Embryonic facial prominence (tissue), 1 donor: Measurements from ENCODE around the gene GRIP1.
"Not testable (repeated sequence)": the region's sequence is repeated elsewhere in the genome, so short reads cannot be mapped to it uniquely, and the experiment has no call there.

Experiments used
- DNase-seq: peaks from one replicate; pipeline ENCODE4 v3.0.0-alpha.2; 2016; ENCODE audit errors: extremely low spot score

GRIP1 gene

GRCh38 chr12:66323017-66323416 is 355.9 kb downstream of the GRIP1 start:
- no peak for DNase-seq

- DNase-seq = no peak
These were observed 357.4 kb downstream of the GRIP1 start for GRCh38 chr12:66321435-66321834.

DNA sequence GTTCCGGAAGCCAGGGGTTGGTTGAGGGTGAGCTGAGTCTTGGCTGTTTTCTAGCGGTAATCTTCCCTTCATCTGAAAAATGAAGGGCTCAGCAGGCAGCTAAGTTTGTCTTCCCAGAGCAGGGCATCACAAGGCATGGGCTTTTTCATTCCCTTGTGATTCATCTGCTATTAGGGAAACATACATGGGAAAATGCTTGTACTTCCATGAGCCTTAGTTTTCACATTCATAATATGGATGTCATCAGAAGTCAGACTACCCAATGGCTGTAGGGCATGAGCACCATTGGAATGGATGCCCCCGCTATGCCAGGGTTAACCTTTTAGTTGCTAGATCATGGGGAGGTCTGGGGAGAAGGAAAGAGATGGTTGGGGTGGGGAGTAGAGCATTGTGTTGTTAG is 357.9 kb downstream of the GRIP1 start:
- no peak for DNase-seq

DNA sequence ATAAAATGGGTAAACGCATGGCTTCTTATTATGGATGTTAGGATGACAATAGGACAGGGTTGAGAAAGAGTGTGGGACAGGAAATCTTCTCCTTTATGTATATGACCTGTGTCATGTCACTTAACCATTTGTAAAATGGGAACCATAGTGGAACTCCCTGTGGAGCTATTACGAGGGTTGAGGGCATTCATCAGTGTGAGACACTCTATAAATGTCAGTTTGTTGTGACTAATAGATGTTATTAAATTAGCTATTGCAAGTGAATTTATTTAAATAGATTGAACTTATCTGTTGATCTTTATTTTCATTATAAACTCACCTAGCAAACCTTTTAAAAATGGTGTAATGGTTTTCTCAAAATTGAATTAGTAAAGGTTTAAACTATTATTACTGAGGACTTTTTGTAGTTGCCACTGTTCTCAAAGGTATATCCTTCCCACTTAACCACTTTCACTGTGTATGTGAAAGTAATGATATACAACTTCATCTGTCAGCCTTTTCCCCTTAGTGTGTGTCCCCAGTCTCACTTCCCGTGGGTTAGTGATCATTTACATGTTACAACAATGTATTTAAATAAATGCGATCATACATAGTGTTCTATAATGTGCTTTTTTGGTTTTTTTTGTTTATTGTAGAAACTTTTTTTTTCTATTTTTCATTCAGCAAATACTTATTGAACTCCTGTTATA is 359.5 kb downstream of the GRIP1 start:
- no peak for DNase-seq

GRCh38 chr12:66314278-66314677 is 364.6 kb downstream of the GRIP1 start:
- DNase-seq = no peak

- no peak for DNase-seq
These were observed 366.7 kb downstream of the GRIP1 start for GRCh38 chr12:66312189-66312588.

DNA sequence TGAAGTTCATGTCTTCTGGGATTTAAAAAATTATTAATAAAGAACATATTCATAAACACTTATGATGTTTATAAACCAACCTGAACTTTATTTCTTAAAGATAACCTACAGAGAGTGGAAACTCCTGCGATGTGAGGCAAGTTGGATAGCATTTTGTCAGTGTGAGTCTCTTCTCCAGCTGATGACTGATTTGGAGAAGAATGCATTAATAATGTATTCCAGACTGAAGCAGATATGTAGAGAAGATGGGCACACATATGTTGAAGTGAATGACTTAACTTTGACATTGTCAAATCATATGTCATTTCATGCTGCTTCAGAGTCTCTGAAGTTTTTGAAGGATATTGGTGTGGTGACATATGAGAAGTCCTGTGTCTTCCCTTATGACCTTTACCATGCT is 369.3 kb downstream of the GRIP1 start:
- DNase-seq = no peak

DNA sequence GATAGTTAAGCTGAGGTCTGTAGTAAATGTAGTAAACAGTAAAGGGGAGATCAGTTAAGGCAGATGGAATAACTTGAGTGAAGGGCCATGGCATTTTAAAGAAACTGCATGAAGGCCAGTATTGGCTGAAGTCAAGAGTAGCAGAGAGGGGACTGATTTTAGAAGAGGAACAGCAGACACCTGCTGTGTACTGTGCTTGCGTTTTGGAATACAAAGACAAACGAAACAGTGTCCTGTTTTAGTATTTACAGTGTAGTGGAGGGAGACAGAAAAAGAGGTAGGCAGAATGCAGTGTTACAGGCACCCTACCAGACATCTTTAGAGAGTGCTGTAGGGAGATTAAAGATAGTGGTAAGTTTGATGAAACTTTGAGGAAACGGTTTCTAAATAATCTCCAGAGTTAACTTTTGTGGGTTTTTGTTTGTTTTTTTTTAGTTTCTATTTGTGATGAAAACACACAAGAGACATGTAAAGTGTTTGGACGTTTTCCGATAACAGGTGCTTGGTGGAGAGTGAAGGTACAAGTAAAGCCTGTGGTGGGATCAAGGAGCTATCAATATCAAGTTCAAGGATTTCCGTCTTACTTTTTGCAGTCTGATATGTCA is 374.5 kb downstream of the GRIP1 start:
- DNase-seq = no peak

DNA sequence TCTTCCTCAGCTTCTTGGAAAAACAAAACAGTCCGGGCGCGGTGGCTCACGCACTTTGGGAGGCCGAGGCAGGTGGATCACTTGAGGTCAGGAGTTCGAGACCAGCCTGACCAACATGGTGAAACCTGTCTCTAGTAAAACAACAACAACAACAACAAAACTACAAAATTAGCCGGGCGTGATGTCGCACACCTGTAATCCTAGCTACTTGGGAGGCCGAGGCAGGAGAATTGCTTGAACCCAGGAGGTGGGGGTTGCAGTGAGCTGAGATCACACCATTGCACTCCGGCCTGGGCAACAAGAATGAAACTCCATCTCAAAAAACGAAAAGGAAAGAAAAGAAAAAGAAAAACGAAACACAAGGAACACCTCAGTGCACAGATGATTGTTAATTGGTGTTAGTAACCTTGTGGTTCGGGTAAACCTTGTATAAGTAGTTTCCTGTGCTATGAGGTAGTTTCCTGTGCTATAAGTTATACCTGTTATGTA is 375.5 kb downstream of the GRIP1 start:
- not testable (repeated sequence) for DNase-seq

DNA sequence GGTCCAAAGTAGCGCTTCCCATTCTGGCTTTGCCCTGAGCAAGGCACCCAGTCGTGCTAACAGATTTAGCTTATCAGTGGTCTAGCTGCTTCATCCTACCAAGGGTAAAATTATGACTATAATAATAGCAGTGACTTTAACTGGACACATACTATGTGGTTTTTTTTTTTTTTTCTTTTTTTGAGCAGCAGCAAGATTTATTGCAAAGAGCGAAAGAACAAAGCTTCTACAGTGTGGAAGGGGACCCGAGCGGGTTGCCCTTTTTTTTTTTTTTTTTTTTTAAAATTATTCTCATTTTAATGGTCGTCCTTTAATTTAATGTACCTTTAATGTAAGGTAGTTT is 376.1 kb downstream of the GRIP1 start:
- no peak for DNase-seq

GRCh38 chr12:66301944-66302826 is 376.7 kb downstream of the GRIP1 start, which contains the start of gene HELB:
TSS of gene HELB (plus strand) at chr12:66302493. CDS start at chr12:66302604, 111 bp downstream.
- DNase-seq = peak; percentile 92

DNA sequence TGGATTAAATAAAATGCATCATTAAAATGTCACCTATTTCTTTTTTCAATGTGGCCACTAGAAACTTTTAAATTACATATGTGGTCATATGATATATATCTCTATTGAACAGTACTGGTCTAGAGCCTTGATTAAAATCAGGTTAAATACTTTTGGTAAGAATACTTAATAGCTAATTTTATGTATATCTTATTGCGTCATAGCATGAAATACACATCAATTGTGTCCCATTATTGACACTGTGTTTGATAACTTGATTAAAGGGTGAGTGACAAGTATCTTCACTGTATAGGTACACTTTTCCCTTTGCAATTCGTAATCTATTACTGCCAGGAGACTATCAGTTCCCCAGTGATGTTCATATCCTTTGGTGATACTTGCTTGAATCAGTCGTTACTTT is 381.0 kb downstream of the GRIP1 start:
- no peak for DNase-seq
